NK-92 (cell line): Measurements from ENCODE around the gene ALS2CL.

Experiments used
- DNase-seq: peaks from one replicate; lab custom pipeline; 2025; ENCODE audit not compliant: unreplicated experiment; lab: John Stamatoyannopoulos, UW

The ALS2CL gene

GRCh38 chr3:46666453-46666845 lies 27.0 kb downstream of the ALS2CL start:
- no peak for DNase-seq

GRCh38 chr3:46665763-46666452 lies 27.6 kb downstream of the ALS2CL start:
- DNase-seq, result no peak

GRCh38 chr3:46664971-46665762 lies 28.3 kb downstream of the ALS2CL start:
- DNase-seq, result no peak

GRCh38 chr3:46664188-46664970 lies 29.1 kb downstream of the ALS2CL start:
- DNase-seq, result no peak

GRCh38 chr3:46663591-46664135 lies 29.8 kb downstream of the ALS2CL start:
- DNase-seq, result no peak

- DNase-seq, result no peak
Observed at GRCh38 chr3:46662771-46663551, 30.5 kb downstream of the ALS2CL start.

GRCh38 chr3:46661776-46662766 lies 31.4 kb downstream of the ALS2CL start:
- no peak for DNase-seq

GRCh38 chr3:46660543-46661523 lies 32.6 kb downstream of the ALS2CL start:
- no peak for DNase-seq

GRCh38 chr3:46660003-46660402 lies 33.5 kb downstream of the ALS2CL start:
- no peak for DNase-seq

GRCh38 chr3:46659285-46659684 lies 34.2 kb downstream of the ALS2CL start:
- DNase-seq, result no peak

GRCh38 chr3:46656778-46657556 lies 36.5 kb downstream of the ALS2CL start:
- no peak for DNase-seq

GRCh38 chr3:46655271-46655670 lies 38.2 kb downstream of the ALS2CL start:
- DNase-seq, result no peak

GRCh38 chr3:46651084-46651483 lies 42.4 kb downstream of the ALS2CL start:
- no peak for DNase-seq

GRCh38 chr3:46649436-46649835 lies 44.0 kb downstream of the ALS2CL start:
- no peak for DNase-seq

GRCh38 chr3:46648096-46648495 lies 45.4 kb downstream of the ALS2CL start:
- DNase-seq, result no peak

- no peak for DNase-seq
Observed at GRCh38 chr3:46646700-46647099, 46.8 kb downstream of the ALS2CL start.

- DNase-seq, result no peak
Observed at GRCh38 chr3:46643701-46644100, 49.8 kb downstream of the ALS2CL start.

- no peak for DNase-seq
Observed at GRCh38 chr3:46642971-46643370, 50.5 kb downstream of the ALS2CL start.
